GM23338 (cell line): Measurements from ENCODE around the gene GNG7. TPM values are rescaled to one million over a fixed set of nuclear protein-coding genes. Genes with fewer than 3 reads are reported as not detected.

ENCODE experiments used
- ATAC-seq: fragments of 200-7000 bp; cut with Tn5 transposase; 3 replicates; pipeline ENCODE4 v1.9.1; 2020
- DNase-seq: peaks from one replicate; pipeline ENCODE4 v3.0.0-alpha.2; 2015; ENCODE audit warnings: low spot score
- H2AFZ ChIP-seq: fragments of 200-600 bp; sonication (generic); 2 replicates; pipeline ENCODE4 v1.8.0; 2016; ENCODE audit warnings: antibody characterized with exemption, mild to moderate bottlenecking, moderate library complexity
- H3F3A ChIP-seq: fragments of 200-600 bp; sonication (generic); replicated peaks from 2 replicates; pipeline ENCODE4 v1.8.0; 2017; ENCODE audit warnings: antibody characterized with exemption, mixed run types, low read depth
- H3K27ac ChIP-seq: fragments of 200-600 bp; sonication (generic); 2 replicates; pipeline ENCODE4 v1.6.1; 2016; ENCODE audit warnings: low read depth
- H3K27me3 ChIP-seq: fragments of 200-600 bp; sonication (generic); 2 replicates; pipeline ENCODE4 v1.8.0; 2016; ENCODE audit warnings: mild to moderate bottlenecking, mixed run types, moderate library complexity; ENCODE audit not compliant: insufficient read depth
- H3K36me3 ChIP-seq: fragments of 200-600 bp; sonication (generic); 2 replicates; pipeline ENCODE4 v1.8.0; 2016; ENCODE audit warnings: mild to moderate bottlenecking; ENCODE audit not compliant: insufficient read depth
- H3K4me1 ChIP-seq: fragments of 200-600 bp; sonication (generic); 2 replicates; pipeline ENCODE4 v1.8.0; 2016; ENCODE audit warnings: mild to moderate bottlenecking, moderate library complexity; ENCODE audit not compliant: insufficient read depth
- H3K4me2 ChIP-seq: fragments of 200-600 bp; sonication (generic); 2 replicates; pipeline ENCODE4 v1.7.1; 2017; ENCODE audit warnings: mixed run types
- H3K4me3 ChIP-seq: fragments of 200-600 bp; sonication (generic); 2 replicates; pipeline ENCODE4 v1.6.1; 2016; ENCODE audit warnings: mixed run types
- H3K79me2 ChIP-seq: fragments of 200-600 bp; sonication (generic); replicated peaks from 2 replicates; pipeline ENCODE4 v1.8.0; 2017; ENCODE audit warnings: mild to moderate bottlenecking; ENCODE audit not compliant: insufficient read depth
- H3K9me2 ChIP-seq: fragments of 200-600 bp; sonication (generic); 2 replicates; pipeline ENCODE4 v1.8.0; 2017; ENCODE audit not compliant: insufficient read depth
- H4K20me1 ChIP-seq: fragments of 200-600 bp; sonication (generic); replicated peaks from 2 replicates; pipeline ENCODE4 v1.8.0; 2017; ENCODE audit warnings: mild to moderate bottlenecking; ENCODE audit not compliant: insufficient read depth
- H3K27ac Mint-ChIP-seq: 2 replicates; pipeline ENCODE4 v1.8.0; 2020; ENCODE audit warnings: inconsistent platforms, mild to moderate bottlenecking, moderate library complexity, mixed read lengths
- H3K27me3 Mint-ChIP-seq: 3 replicates; pipeline ENCODE4 v1.8.0; 2022; ENCODE audit warnings: low read depth, mild to moderate bottlenecking, moderate library complexity, mixed read lengths, inconsistent platforms; ENCODE audit not compliant: insufficient read depth, poor library complexity
- H3K36me3 Mint-ChIP-seq: 3 replicates; pipeline ENCODE4 v1.8.0; 2021; ENCODE audit warnings: low read depth, mild to moderate bottlenecking, inconsistent platforms, moderate library complexity, mixed read lengths
- H3K4me1 Mint-ChIP-seq: 3 replicates; pipeline ENCODE4 v1.8.0; 2020; ENCODE audit warnings: mild to moderate bottlenecking, inconsistent platforms, mixed read lengths
- H3K4me3 Mint-ChIP-seq: 3 replicates; pipeline ENCODE4 v1.8.0; 2021; ENCODE audit warnings: moderate library complexity, mild to moderate bottlenecking, inconsistent platforms, mixed read lengths
- H3K9me3 Mint-ChIP-seq: 3 replicates; pipeline ENCODE4 v1.8.0; 2020; ENCODE audit warnings: moderate library complexity, mild to moderate bottlenecking, inconsistent platforms, mixed read lengths
- CREB1 ChIP-seq: fragments of 250-450 bp; sonication (Bioruptor Pico); IDR thresholded peaks from 2 replicates; pipeline ENCODE4 v1.5.0; 2020; ENCODE audit warnings: low read depth, mild to moderate bottlenecking, moderate library complexity
- EZH2 ChIP-seq: fragments of 200-600 bp; sonication (generic); IDR thresholded peaks from one replicate; pipeline ENCODE4 v1.8.0; 2017; ENCODE audit warnings: antibody characterized with exemption, mild to moderate bottlenecking, low read depth; ENCODE audit not compliant: unreplicated experiment
- EZH2phosphoT487 ChIP-seq: fragments of 200-600 bp; sonication (generic); IDR thresholded peaks from one replicate; pipeline ENCODE4 v1.8.1; 2018; ENCODE audit warnings: antibody characterized with exemption; ENCODE audit not compliant: unreplicated experiment
- JUNB ChIP-seq: IDR thresholded peaks from one replicate; pipeline ENCODE4 v1.6.1; 2016; ENCODE audit warnings: antibody characterized with exemption; ENCODE audit not compliant: unreplicated experiment
- NANOG ChIP-seq: IDR thresholded peaks from 2 replicates; pipeline ENCODE4 v1.6.1; 2016; ENCODE audit warnings: antibody characterized with exemption, borderline replicate concordance
- POLR2AphosphoS5 ChIP-seq: IDR thresholded peaks from 2 replicates; pipeline ENCODE4 v1.6.1; 2016; ENCODE audit warnings: antibody characterized with exemption, low read depth
- STAT1 ChIP-seq: IDR thresholded peaks from one replicate; pipeline ENCODE4 v1.6.1; 2016; ENCODE audit warnings: antibody characterized with exemption; ENCODE audit not compliant: unreplicated experiment
- ZNF114 ChIP-seq: fragments of 250-450 bp; sonication (Bioruptor Pico); IDR thresholded peaks from 2 replicates; pipeline ENCODE4 v1.5.0; 2020; ENCODE audit warnings: mild to moderate bottlenecking, moderate library complexity
- ZNF331 ChIP-seq: fragments of 250-450 bp; sonication (Bioruptor Pico); IDR thresholded peaks from 2 replicates; pipeline ENCODE4 v1.5.0; 2020; ENCODE audit warnings: low read depth, mild to moderate bottlenecking, moderate library complexity
- polyA plus RNA-seq: library from polyadenylated mRNA; unstranded; fragments of >200 nt; fragmentation: Nextera tagmentation; extraction: Ambion mirVana; gene quantifications from 2 replicates; pipeline ENCODE4 v1.2.1, GENCODE V29; 2016
- total RNA-seq: library from RNA; depleted of rRNA; stranded (reverse); fragments of >200 nt; shearing (Covaris generic); gene quantifications from 2 replicates; pipeline ENCODE4 v1.2.3, GENCODE V29; 2014
- TF ChIP-seq, protein P1 (sequence below): fragments of 250-450 bp; sonication (Bioruptor Pico); IDR thresholded peaks from 2 replicates; pipeline ENCODE4 v1.5.0; 2020; ENCODE audit warnings: mild to moderate bottlenecking, moderate library complexity
- TF ChIP-seq, protein P2 (sequence below): IDR thresholded peaks from 2 replicates; pipeline ENCODE4 v1.6.1; 2016; ENCODE audit warnings: antibody characterized with exemption
- TF ChIP-seq, protein P3 (sequence below), 2 experiments: fragments of 200-600 bp in 1 of 2; sonication (generic) in 1 of 2; conservative IDR thresholded peaks; 2 replicates each; pipeline versions ENCODE4 v1.5.1 to v1.6.1; 2016 to 2017; ENCODE audit warnings: antibody characterized with exemption in 2 of 2, low read depth in 2 of 2, mild to moderate bottlenecking in 2 of 2, moderate library complexity in 1 of 2
- TF ChIP-seq, protein P4 (sequence below): IDR thresholded peaks from one replicate; pipeline ENCODE4 v1.6.1; 2018; ENCODE audit warnings: antibody characterized with exemption; ENCODE audit not compliant: unreplicated experiment

Gene GNG7
- total and polyA plus RNA-seq, 2 experiments from 2014 or later: 5.1 to 5.4 TPM

DNA sequence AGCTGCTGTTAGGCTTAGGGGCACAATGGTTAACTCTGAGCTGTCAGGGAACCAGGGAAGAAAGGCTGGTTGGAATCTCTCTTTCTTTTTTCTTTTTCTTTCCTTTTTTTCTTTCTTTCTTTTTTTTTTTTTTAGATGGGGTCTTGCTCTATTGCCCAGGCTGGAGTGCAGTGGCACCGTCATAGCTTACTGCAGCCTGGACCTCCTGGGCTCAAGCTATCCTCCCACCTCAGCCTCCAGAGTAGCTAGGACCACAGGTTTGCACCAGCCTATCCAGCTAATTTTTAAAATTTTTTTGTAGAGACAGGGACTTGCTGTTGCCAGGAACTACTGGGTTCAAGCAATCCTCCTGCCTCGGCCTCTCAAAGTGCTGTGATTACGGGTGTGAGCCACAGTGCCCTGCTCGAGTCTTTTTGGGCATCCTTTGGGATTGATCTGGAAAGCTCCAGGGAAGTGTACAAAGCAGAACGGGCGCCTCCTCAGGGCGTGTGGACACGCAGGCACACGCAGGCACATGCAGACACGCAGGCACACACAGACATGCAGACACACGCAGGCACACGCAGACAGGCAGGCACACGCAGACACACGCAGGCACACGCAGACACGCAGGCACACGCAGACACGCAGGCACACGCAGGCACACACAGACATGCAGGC, 127.4 kb downstream of the GNG7 start:
- Mint-ChIP-seq H3K27me3 (peaks cover 15% of the 10 kb centered on the region), H3K27ac (no peak overlapping the region), H3K36me3 (no peaks in the 10 kb centered on the region), H3K4me1 (peaks cover 7% of the 10 kb centered on the region), H3K9me3 (peaks cover under 1% of the 10 kb centered on the region; the same call in 2 of the 3 replicates), H3K4me3 (no peak overlapping the region)
- ATAC-seq: no peak
- TF ChIP-seq POLR2AphosphoS5 (no peak), ZNF114 (no peak), JUNB (no peak), EZH2phosphoT487 (no peak), EZH2 (no peak), NANOG (no peak), CREB1 (CRISPR knock-in tag) (no peak), ZNF331 (no peak), STAT1 (no peak)
- TF ChIP-seq, protein P1, sequence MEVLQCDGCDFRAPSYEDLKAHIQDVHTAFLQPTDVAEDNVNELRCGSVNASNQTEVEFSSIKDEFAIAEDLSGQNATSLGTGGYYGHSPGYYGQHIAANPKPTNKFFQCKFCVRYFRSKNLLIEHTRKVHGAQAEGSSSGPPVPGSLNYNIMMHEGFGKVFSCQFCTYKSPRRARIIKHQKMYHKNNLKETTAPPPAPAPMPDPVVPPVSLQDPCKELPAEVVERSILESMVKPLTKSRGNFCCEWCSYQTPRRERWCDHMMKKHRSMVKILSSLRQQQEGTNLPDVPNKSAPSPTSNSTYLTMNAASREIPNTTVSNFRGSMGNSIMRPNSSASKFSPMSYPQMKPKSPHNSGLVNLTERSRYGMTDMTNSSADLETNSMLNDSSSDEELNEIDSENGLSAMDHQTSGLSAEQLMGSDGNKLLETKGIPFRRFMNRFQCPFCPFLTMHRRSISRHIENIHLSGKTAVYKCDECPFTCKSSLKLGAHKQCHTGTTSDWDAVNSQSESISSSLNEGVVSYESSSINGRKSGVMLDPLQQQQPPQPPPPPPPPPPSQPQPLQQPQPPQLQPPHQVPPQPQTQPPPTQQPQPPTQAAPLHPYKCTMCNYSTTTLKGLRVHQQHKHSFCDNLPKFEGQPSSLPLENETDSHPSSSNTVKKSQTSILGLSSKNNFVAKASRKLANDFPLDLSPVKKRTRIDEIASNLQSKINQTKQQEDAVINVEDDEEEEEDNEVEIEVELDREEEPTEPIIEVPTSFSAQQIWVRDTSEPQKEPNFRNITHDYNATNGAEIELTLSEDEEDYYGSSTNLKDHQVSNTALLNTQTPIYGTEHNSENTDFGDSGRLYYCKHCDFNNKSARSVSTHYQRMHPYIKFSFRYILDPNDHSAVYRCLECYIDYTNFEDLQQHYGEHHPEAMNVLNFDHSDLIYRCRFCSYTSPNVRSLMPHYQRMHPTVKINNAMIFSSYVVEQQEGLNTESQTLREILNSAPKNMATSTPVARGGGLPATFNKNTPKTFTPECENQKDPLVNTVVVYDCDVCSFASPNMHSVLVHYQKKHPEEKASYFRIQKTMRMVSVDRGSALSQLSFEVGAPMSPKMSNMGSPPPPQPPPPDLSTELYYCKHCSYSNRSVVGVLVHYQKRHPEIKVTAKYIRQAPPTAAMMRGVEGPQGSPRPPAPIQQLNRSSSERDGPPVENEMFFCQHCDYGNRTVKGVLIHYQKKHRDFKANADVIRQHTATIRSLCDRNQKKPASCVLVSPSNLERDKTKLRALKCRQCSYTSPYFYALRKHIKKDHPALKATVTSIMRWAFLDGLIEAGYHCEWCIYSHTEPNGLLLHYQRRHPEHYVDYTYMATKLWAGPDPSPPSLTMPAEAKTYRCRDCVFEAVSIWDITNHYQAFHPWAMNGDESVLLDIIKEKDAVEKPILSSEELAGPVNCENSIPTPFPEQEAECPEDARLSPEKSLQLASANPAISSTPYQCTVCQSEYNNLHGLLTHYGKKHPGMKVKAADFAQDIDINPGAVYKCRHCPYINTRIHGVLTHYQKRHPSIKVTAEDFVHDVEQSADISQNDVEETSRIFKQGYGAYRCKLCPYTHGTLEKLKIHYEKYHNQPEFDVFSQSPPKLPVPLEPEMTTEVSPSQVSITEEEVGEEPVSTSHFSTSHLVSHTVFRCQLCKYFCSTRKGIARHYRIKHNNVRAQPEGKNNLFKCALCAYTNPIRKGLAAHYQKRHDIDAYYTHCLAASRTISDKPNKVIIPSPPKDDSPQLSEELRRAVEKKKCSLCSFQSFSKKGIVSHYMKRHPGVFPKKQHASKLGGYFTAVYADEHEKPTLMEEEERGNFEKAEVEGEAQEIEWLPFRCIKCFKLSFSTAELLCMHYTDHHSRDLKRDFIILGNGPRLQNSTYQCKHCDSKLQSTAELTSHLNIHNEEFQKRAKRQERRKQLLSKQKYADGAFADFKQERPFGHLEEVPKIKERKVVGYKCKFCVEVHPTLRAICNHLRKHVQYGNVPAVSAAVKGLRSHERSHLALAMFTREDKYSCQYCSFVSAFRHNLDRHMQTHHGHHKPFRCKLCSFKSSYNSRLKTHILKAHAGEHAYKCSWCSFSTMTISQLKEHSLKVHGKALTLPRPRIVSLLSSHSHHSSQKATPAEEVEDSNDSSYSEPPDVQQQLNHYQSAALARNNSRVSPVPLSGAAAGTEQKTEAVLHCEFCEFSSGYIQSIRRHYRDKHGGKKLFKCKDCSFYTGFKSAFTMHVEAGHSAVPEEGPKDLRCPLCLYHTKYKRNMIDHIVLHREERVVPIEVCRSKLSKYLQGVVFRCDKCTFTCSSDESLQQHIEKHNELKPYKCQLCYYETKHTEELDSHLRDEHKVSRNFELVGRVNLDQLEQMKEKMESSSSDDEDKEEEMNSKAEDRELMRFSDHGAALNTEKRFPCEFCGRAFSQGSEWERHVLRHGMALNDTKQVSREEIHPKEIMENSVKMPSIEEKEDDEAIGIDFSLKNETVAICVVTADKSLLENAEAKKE (CRISPR knock-in tag): no peak
- TF ChIP-seq, protein P2, sequence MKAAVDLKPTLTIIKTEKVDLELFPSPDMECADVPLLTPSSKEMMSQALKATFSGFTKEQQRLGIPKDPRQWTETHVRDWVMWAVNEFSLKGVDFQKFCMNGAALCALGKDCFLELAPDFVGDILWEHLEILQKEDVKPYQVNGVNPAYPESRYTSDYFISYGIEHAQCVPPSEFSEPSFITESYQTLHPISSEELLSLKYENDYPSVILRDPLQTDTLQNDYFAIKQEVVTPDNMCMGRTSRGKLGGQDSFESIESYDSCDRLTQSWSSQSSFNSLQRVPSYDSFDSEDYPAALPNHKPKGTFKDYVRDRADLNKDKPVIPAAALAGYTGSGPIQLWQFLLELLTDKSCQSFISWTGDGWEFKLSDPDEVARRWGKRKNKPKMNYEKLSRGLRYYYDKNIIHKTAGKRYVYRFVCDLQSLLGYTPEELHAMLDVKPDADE: no peak
- TF ChIP-seq, protein P3, sequence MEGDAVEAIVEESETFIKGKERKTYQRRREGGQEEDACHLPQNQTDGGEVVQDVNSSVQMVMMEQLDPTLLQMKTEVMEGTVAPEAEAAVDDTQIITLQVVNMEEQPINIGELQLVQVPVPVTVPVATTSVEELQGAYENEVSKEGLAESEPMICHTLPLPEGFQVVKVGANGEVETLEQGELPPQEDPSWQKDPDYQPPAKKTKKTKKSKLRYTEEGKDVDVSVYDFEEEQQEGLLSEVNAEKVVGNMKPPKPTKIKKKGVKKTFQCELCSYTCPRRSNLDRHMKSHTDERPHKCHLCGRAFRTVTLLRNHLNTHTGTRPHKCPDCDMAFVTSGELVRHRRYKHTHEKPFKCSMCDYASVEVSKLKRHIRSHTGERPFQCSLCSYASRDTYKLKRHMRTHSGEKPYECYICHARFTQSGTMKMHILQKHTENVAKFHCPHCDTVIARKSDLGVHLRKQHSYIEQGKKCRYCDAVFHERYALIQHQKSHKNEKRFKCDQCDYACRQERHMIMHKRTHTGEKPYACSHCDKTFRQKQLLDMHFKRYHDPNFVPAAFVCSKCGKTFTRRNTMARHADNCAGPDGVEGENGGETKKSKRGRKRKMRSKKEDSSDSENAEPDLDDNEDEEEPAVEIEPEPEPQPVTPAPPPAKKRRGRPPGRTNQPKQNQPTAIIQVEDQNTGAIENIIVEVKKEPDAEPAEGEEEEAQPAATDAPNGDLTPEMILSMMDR (conservative IDR thresholded peaks at IDR 0.05; ENCODE audit: low read depth in 2 of 2): no peak
- TF ChIP-seq, protein P4, sequence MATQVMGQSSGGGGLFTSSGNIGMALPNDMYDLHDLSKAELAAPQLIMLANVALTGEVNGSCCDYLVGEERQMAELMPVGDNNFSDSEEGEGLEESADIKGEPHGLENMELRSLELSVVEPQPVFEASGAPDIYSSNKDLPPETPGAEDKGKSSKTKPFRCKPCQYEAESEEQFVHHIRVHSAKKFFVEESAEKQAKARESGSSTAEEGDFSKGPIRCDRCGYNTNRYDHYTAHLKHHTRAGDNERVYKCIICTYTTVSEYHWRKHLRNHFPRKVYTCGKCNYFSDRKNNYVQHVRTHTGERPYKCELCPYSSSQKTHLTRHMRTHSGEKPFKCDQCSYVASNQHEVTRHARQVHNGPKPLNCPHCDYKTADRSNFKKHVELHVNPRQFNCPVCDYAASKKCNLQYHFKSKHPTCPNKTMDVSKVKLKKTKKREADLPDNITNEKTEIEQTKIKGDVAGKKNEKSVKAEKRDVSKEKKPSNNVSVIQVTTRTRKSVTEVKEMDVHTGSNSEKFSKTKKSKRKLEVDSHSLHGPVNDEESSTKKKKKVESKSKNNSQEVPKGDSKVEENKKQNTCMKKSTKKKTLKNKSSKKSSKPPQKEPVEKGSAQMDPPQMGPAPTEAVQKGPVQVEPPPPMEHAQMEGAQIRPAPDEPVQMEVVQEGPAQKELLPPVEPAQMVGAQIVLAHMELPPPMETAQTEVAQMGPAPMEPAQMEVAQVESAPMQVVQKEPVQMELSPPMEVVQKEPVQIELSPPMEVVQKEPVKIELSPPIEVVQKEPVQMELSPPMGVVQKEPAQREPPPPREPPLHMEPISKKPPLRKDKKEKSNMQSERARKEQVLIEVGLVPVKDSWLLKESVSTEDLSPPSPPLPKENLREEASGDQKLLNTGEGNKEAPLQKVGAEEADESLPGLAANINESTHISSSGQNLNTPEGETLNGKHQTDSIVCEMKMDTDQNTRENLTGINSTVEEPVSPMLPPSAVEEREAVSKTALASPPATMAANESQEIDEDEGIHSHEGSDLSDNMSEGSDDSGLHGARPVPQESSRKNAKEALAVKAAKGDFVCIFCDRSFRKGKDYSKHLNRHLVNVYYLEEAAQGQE: no peak
- Histone ChIP-seq H2AFZ (no peak overlapping the region), H3K27me3 (no peaks in the 10 kb centered on the region), H3K27ac (no peak overlapping the region), H3K4me3 (no peak overlapping the region), H4K20me1 (no peaks in the 10 kb centered on the region), H3K79me2 (no peaks in the 10 kb centered on the region), H3F3A (peaks cover 9% of the 10 kb centered on the region), H3K9me2 (no peaks in the 10 kb centered on the region), H3K4me1 (peaks cover 20% of the 10 kb centered on the region; the same call in 1 of the 2 replicates), H3K36me3 (no peaks in the 10 kb centered on the region), H3K4me2 (no peak overlapping the region)
- no peak for DNase-seq
